HG03064 (cell line): ENCODE measurements around the gene TBC1D22A.

ENCODE experiments used
- ATAC-seq: cut with Tn5 transposase; IDR thresholded peaks from one replicate; pipeline ENCODE4 v1.9.1; 2021; ENCODE audit warnings: low read depth; ENCODE audit not compliant: unreplicated experiment

Gene TBC1D22A

GRCh38 chr22:47018010-47018910, 255.8 kb downstream of the TBC1D22A start:
- no peak for ATAC-seq

- ATAC-seq: no peak
Observed at GRCh38 chr22:47019012-47019790, 256.8 kb downstream of the TBC1D22A start.

DNA sequence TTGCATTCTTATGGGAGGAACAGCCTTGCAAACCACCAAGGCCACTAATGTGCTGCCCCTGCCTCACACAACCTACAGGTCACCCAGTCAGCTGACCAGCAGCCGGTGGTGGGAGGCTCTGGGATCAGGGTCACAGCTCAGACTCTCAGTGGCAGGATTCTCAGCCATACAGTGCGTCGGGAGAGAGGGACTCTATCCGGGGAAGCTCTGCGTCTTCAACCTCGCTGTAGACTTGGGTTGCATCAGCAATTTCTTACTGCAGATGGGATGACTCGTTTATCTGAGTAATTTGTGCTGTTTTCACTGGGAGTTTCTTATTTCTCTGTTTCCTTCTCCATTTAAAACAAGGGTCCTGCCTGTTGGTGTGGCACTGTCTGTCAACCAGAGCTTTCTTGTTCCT, 257.7 kb downstream of the TBC1D22A start:
- no peak for ATAC-seq

DNA sequence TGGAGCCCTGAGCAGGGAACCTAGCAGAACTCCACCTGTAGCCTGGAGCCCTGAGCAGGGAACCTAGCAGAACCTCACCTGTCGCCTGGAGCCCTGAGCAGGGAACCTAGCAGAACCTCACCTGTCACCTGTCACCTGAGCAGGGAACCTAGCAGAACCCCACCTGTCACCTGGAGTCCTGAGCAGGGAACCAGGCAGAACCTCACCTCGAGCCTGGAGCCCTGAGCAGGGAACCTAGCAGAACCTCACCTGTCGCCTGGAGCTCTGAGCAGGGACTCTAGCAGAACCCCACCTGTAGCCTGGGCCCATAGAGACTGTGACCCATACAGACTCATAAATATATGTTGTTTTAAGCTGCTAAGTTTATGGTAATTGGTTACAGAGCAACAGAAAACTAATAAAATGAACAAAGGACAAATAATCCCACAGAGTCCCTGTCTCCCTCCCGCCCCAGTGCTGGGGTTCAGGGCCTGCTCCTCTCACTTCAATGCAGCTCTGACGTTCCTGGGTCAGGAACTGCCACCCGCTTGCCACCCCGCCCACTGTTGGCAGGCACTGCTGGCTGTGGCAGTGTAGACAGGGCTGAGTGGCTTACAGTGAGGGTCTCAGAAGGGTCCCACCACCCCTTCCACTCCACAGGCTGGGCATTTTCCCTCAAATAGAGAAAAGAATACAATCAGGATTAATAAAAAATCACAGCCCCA, 259.1 kb downstream of the TBC1D22A start:
- ATAC-seq: no peak

GRCh38 chr22:47022075-47022473, 259.6 kb downstream of the TBC1D22A start:
- ATAC-seq: no peak

GRCh38 chr22:47022475-47022874, 260.0 kb downstream of the TBC1D22A start:
- no peak for ATAC-seq

DNA sequence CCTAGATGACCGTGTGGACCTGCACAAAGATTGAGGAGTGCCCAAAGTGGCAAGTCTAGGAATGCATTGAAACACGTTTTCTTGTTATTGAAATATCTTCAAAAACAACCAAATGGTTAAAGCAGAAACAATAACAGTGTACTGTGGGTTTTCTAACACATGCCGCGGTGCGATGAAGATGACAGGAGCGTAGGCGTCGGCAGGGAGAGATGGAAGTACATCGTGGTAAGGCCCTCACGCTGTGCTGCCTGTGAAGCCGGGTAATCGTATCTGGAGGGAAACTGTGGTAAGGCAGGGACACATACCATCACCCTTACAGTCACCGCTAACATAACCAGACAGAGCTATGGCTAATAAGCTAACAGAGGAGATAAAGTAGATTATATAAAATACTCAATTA, 261.4 kb downstream of the TBC1D22A start:
- no peak for ATAC-seq

DNA sequence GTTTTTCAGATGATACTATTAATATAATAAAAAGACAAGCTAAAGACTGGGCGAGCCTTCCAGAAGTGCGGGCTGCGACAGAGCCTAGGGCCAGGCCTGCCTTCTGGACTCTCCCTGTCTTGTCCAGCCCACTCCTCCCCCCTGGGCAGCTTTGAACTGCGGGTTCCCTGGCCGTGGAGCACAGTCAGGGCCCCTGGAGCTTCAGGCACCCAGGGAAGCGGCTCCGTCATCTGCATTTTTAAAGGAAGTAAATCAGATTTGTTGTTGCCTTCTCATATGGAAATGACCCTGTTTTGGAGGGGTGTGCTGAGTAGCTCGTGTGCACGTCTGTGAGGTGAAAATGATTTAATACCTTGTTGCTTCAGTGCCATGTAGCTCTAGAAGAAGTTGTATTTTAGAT, 265.3 kb downstream of the TBC1D22A start:
- ATAC-seq: no peak

DNA sequence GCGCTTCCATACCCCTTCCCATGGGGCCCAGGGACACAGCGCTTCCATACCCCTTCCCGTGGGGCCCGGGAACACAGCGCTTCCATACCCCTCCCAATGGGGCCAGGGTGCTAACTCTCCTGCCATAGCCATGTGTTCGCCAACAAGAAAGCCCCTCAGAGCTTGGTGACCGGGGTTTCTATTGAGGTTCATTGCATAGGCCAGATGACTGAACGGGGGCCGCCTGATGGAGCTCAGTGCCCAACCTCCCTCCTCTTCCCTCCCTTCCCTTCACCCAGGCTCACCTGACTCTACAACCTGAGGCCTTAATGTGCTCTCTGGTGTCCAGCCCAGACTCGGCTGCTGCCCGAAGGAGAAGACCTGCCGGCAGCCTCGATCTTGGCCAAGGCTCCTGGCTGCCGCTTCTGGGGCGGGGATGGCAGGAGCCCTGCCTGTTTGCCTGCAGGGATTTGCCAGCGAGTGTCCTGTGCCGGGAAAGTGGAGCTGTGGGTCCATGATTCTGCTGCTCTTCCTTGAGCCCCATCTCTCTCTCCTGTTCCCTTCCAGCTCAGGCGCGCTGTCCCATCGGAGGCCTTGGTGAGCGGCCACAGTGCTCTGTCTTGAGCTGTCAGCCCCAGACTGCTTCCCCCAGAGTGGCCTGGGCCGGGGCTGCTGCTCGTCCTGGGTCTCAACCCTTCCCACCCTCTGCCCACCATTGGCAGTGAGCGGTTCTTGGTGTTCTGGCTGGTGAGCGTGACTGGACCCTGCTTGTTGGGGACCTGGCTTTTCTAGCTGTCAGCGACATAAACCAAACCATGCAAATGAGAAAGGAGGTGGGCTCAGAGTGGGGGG, 267.0 kb downstream of the TBC1D22A start:
- no peak for ATAC-seq

DNA sequence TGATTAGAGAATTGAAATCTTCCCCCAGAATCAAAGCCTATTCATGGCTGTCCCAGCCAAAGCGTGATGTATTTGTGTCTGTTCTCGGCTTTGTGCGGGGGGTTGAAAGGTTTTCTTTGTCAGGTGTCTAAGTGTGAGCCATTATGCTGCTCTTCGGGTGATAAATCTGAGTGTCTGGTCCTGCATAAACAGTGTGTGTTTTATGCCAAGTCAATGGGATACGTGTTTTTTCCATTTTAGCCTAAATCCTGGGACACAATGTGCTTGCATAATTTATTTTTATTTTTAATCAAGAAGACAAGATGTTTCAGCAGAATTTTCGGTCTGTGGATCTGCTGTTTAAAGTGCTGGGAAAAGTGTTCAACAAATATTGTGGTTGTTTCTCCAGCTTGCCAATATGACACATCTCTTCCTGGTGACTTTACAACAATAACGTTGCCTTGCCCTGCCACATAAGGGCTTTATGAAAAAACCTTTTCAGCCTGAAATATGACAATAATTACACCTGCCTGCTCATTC, 267.8 kb downstream of the TBC1D22A start:
- no peak for ATAC-seq

- ATAC-seq: no peak
Observed at GRCh38 chr22:47030881-47031627, 268.6 kb downstream of the TBC1D22A start.

GRCh38 chr22:47031628-47031915, 269.1 kb downstream of the TBC1D22A start:
- no peak for ATAC-seq

DNA sequence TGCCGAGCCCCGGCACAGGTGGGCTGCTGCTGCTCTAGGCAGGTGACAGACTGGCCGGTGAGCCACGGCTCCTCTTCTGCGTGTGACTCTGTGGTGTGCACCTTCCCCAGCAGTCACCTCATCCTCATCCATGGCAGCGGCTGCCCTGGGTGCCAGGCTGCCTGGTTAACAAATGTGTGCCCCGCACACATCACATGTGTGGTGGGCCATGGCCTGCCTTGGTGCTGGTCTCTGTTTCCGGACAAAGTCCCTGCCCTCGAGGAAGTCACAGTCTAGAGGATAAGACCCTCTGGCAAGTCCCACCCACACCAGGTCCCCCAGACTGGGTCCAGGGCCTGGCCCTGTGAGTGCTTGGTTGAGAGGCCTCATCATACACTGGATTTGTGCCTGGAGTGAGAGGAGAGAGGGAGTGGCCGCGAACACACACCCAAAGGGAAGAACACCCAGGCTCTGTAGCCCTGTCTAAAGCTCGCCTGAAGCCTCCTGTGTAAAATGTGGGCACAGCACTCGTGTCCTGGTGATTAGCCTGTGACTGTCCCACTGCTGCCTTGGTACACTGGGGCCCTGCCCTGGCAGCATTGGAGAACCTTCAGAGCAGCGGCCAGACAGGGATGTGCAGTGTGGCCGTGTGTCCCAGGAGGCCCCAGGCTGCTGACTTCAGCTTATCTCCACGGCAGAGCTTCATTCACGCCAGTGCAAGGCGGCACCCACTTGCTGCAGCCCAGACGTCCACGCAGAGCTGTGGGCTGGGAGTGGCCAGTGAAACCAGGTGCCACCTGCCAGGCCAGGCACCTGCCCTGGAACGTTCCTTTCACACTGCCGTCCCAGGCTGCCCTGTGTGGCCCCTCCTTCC, 269.9 kb downstream of the TBC1D22A start:
- no peak for ATAC-seq

DNA sequence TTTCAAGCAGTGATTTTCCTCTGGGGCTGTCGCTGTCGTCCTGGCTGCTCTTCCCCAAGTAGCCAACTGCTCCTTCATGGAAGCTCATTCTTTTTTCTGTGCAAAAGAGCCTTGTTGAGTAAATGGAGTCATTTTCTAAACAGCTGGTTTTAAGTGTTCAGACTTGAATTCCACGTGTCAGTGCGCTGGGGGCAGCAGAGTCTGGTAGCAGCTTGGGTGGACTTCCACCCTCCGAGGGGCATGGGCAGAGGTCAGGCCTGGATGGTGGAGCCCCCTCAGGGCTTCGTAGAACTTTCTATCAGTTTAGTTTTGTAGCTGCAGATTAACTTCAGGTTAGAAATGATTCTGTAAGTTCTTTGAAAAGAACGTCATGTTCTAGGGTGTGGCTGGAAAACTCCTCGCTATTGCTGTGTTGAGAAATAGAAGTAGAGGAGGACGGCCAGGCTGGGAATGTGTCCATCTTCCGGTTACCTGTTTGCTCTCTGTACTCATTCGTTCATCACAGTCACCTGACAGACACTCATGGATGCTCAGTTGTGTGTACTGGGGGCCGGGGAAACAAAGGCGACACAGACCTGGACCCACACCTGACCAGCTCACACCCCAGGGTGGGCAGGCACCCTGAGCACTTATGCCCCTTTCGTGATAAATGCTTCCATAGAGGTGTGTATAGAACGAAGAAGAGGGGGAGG, 270.7 kb downstream of the TBC1D22A start:
- ATAC-seq: no peak

- no peak for ATAC-seq
Observed at GRCh38 chr22:47033648-47034000, 271.2 kb downstream of the TBC1D22A start.

GRCh38 chr22:47034076-47034808, 271.8 kb downstream of the TBC1D22A start:
- no peak for ATAC-seq

DNA sequence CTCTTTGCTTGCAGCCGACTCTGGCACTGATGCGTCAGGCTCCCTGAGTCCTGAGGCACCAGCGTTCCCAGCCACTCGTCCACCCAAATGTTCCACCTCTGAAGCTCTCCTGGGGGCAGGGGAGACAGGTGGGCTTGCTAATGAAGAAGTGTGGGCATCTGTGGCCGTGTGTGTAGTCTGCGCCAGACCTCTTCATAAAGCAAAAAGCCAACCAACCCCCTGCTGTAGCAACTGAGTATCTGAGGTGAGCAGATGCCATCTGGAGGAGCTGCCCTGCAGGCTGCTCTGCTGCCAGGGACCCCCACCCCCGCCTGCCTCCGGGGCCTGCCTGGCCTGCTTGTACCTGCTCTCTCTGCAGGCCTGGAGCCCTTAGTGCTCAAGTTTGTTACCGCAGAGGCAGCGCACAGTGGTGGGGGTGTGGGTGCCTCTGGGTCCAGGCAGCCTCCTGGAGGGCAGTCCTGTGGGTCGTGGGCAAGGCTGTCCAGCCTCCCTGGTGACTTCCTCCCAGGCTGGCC, 272.5 kb downstream of the TBC1D22A start:
- no peak for ATAC-seq
